Sigmoid colon (tissue), 7 donors: ENCODE measurements around the gene SLC22A5. TPM values are rescaled to one million over a fixed set of nuclear protein-coding genes. Genes with fewer than 3 reads are reported as not detected.
"Not testable (repeated sequence)": the region's sequence is repeated elsewhere in the genome, so short reads cannot be mapped to it uniquely, and the experiment has no call there.

Experiments
- DNase-seq: peaks from one replicate; pipeline ENCODE4 v3.0.0-alpha.2; 2019
- H3K27ac ChIP-seq, 4 donors: fragments of 200-600 bp; sonication (generic); one replicate each; pipeline ENCODE4 v1.5.1; 2016 to 2019; ENCODE audit warnings: mild to moderate bottlenecking in 1 of 4
- H3K27me3 ChIP-seq, 3 donors: fragments of 200-600 bp; sonication (generic); one replicate each; pipeline ENCODE4 v1.5.1; 2019; ENCODE audit warnings: mild to moderate bottlenecking in 1 of 3
- H3K36me3 ChIP-seq, 4 donors: fragments of 200-600 bp; sonication (generic); one replicate each; pipeline ENCODE4 v1.5.1; 2016 to 2019
- H3K4me1 ChIP-seq, 4 donors: fragments of 200-600 bp; sonication (generic); one replicate each; pipeline ENCODE4 v1.5.1; 2017 to 2019
- H3K4me3 ChIP-seq, 4 donors: fragments of 200-600 bp; sonication (generic); one replicate each; pipeline ENCODE4 v1.5.1; 2017 to 2019; ENCODE audit warnings: mild to moderate bottlenecking in 2 of 4, moderate library complexity in 1 of 4
- H3K9me3 ChIP-seq, 4 donors: fragments of 200-600 bp in 3 of 4; sonication (generic) in 3 of 4; one replicate each; pipeline versions ENCODE4 v1.5.1 to v1.6.1; 2013 to 2019
- CTCF ChIP-seq, 4 experiments: fragments of 450-650 bp in 3 of 4; fragments of 200-600 bp in 1 of 4; IDR thresholded peaks; one replicate each; pipeline ENCODE4 v1.5.1; 2016 to 2019; ENCODE audit warnings: antibody characterized with exemption in 4 of 4, mild to moderate bottlenecking in 3 of 4, moderate library complexity in 2 of 4
- EP300 ChIP-seq, 4 donors: sonication (generic); formaldehyde crosslinking; IDR thresholded peaks; one replicate each; pipeline ENCODE4 v1.6.1; 2017; ENCODE audit warnings: antibody characterized with exemption in 4 of 4
- POLR2A ChIP-seq, 2 donors: fragments of 450-650 bp; IDR thresholded peaks; one replicate each; pipeline ENCODE4 v1.6.1; 2016; ENCODE audit warnings: antibody characterized with exemption in 2 of 2, mild to moderate bottlenecking in 2 of 2, moderate library complexity in 2 of 2
- POLR2AphosphoS5 ChIP-seq, 4 donors: sonication (generic); formaldehyde crosslinking; IDR thresholded peaks; one replicate each; pipeline ENCODE4 v1.6.1; 2017; ENCODE audit warnings: antibody characterized with exemption in 4 of 4
- WGBS, 2 donors: extraction: QIAGEN DNeasy Blood & Tissue Kit; methylation state at CpG; one replicate each; pipeline ENCODE4 v1.1.7; 2013; 5-methylcytosine and 5-hydroxymethylcytosine counted together
- intact Hi-C: fragments of 100-400 bp; cut with DNase I; formaldehyde crosslinking; loops from one replicate; pipeline ENCODE4 v1.15.1; 2023
- polyA plus RNA-seq, 3 donors: library from polyadenylated mRNA; stranded (reverse); fragments of 200-250 nt; gene quantifications; one replicate each; pipeline ENCODE4 v1.2.3, GENCODE V29; 2013
- total RNA-seq, 4 donors: library from RNA; depleted of rRNA; stranded (reverse); fragments of >200 nt; gene quantifications; one replicate each; pipeline ENCODE4 v1.1.0, GENCODE V29; 2016
- donor health status: healthy with polysubstance abuse.
- donor health status: Bipolar disorder and iron deficiency.
- donor health status: healthy.

The SLC22A5 gene
- total and polyA plus RNA-seq, 7 donors, result 3.6 to 11.9 (median 7.2) TPM

GRCh38 chr5:132394667-132395259, 25.3 kb downstream of the SLC22A5 start:
- no peak overlapping the region for H3K4me3 ChIP-seq
- WGBS, 2 donors, result 62 to 73% methylated on average over 4 of the region's 4 CpGs

GRCh38 chr5:132396589-132397031, 27.1 kb downstream of the SLC22A5 start:
- H3K36me3 ChIP-seq, result peaks cover 0 to 26% (median 4%) of the 10 kb centered on the region in 4 donors

More at GRCh38 chr5:132394667-132395259, 25.3 kb downstream of the SLC22A5 start:
- intact Hi-C loops, result no loop called here
- DNase-seq, result no peak
- Histone ChIP-seq H3K9me3 (no peaks in the 10 kb centered on the region), H3K4me1 (peaks cover 0 to 39% (median 21%) of the 10 kb centered on the region in 4 donors), H3K36me3 (peaks cover 0 to 26% (median 4%) of the 10 kb centered on the region in 4 donors), H3K27ac (peak overlapping the region in 3 of 4 donors; percentile 47 to 62 (median 60)), H3K27me3 (no peaks in the 10 kb centered on the region)
- peak in 2 of 4 donors; percentile 34 to 56 for TF ChIP-seq POLR2AphosphoS5 (IDR thresholded peaks at IDR 0.05)
- no peak for TF ChIP-seq EP300 (IDR thresholded peaks at IDR 0.05)

GRCh38 chr5:132397224-132397623, 27.7 kb downstream of the SLC22A5 start:
- TF ChIP-seq CTCF (IDR thresholded peaks at IDR 0.05) (no peak), EP300 (IDR thresholded peaks at IDR 0.05) (no peak), POLR2AphosphoS5 (IDR thresholded peaks at IDR 0.05) (no peak), POLR2A (IDR thresholded peaks at IDR 0.05) (no peak)
- H3K27me3 ChIP-seq, result no peaks in the 10 kb centered on the region
- H3K4me3 ChIP-seq, result no peak overlapping the region
- H3K9me3 ChIP-seq, result no peaks in the 10 kb centered on the region
- DNase-seq, result no peak
- peaks cover 0 to 26% (median 4%) of the 10 kb centered on the region in 4 donors for H3K36me3 ChIP-seq
- peaks cover 0 to 22% (median 6%) of the 10 kb centered on the region in 4 donors for H3K4me1 ChIP-seq
- intact Hi-C loops, result no loop called here
- WGBS, 2 donors, result 94 to 98% methylated on average over 2 of the region's 2 CpGs
- H3K27ac ChIP-seq, result no peak overlapping the region

More at GRCh38 chr5:132396589-132397031, 27.1 kb downstream of the SLC22A5 start:
- Histone ChIP-seq H3K27ac (no peak overlapping the region), H3K4me1 (peaks cover 0 to 22% (median 6%) of the 10 kb centered on the region in 4 donors), H3K9me3 (no peaks in the 10 kb centered on the region), H3K27me3 (no peaks in the 10 kb centered on the region), H3K4me3 (no peak overlapping the region)
- intact Hi-C loops, result no loop called here
- TF ChIP-seq POLR2A (IDR thresholded peaks at IDR 0.05) (no peak), CTCF (IDR thresholded peaks at IDR 0.05) (no peak), POLR2AphosphoS5 (IDR thresholded peaks at IDR 0.05) (no peak), EP300 (IDR thresholded peaks at IDR 0.05) (no peak)
- no peak for DNase-seq
- WGBS, 2 donors, result 86 to 88% methylated on average over 1 of the region's 1 CpG

- DNase-seq, H3K4me3 ChIP-seq, H3K27me3 ChIP-seq, H3K27ac ChIP-seq, H3K9me3 ChIP-seq, intact Hi-C loops: not testable (repeated sequence)
- Histone ChIP-seq H3K36me3 (peaks cover 0 to 20% (median 4%) of the 10 kb centered on the region in 4 donors), H3K4me1 (peaks cover 0 to 22% (median 6%) of the 10 kb centered on the region in 4 donors)
- WGBS, 2 donors, result 78 to 80% methylated on average over 12 of the region's 12 CpGs
Measured at GRCh38 chr5:132397936-132398675, 28.6 kb downstream of the SLC22A5 start.

GRCh38 chr5:132404041-132404440, 34.5 kb downstream of the SLC22A5 start:
- intact Hi-C loops, H3K27me3 ChIP-seq, H3K4me3 ChIP-seq, H3K36me3 ChIP-seq, H3K27ac ChIP-seq, DNase-seq, H3K9me3 ChIP-seq: not testable (repeated sequence)
- WGBS, 2 donors, result 93 to 94% methylated on average over 2 of the region's 2 CpGs
- peaks cover 0 to 13% (median 8%) of the 10 kb centered on the region in 4 donors for H3K4me1 ChIP-seq

GRCh38 chr5:132405646-132406045, 36.1 kb downstream of the SLC22A5 start:
- peaks cover 0 to 27% (median 19%) of the 10 kb centered on the region in 4 donors for H3K4me1 ChIP-seq
- H3K9me3 ChIP-seq, result no peaks in the 10 kb centered on the region
- TF ChIP-seq CTCF (IDR thresholded peaks at IDR 0.05) (no peak), POLR2AphosphoS5 (IDR thresholded peaks at IDR 0.05) (no peak), EP300 (IDR thresholded peaks at IDR 0.05) (no peak), POLR2A (IDR thresholded peaks at IDR 0.05) (no peak)
- no peak overlapping the region for H3K4me3 ChIP-seq
- no peak overlapping the region for H3K27ac ChIP-seq
- no peaks in the 10 kb centered on the region for H3K36me3 ChIP-seq
- H3K27me3 ChIP-seq, result no peaks in the 10 kb centered on the region
- no peak for DNase-seq
- intact Hi-C loops, result no loop called here
- 65 to 78% methylated on average over 1 of the region's 1 CpG for WGBS, 2 donors
